ENCODE results near the gene THAP3.

Gene THAP3

GRCh38 chr1:6613361-6614018, 11.2 kb upstream of the THAP3 start, which contains the start of gene PHF13:
PHF13 (plus strand) TSS chr1:6613731; CDS start chr1:6614067, 336 bp downstream.
- DNase-seq: peak; percentile 99

- DNase-seq: peak; percentile 50
Observed at GRCh38 chr1:6614019-6614928, 10.4 kb upstream of the THAP3 start.

GRCh38 chr1:6614929-6615785, 9.5 kb upstream of the THAP3 start:
- DNase-seq: no peak

- no peak for DNase-seq
Observed at GRCh38 chr1:6619045-6619444, 5.6 kb upstream of the THAP3 start.

- DNase-seq: no peak
Observed at GRCh38 chr1:6621429-6622391, 3.0 kb upstream of the THAP3 start.

- no peak for DNase-seq
Observed at GRCh38 chr1:6622396-6623152, 2.1 kb upstream of the THAP3 start.

GRCh38 chr1:6623269-6623965, 1.3 kb upstream of the THAP3 start:
- DNase-seq: no peak

GRCh38 chr1:6625584-6626149, 999 bp downstream of the THAP3 start:
- no peak for DNase-seq

GRCh38 chr1:6627031-6627430, 2.4 kb downstream of the THAP3 start:
- no peak for DNase-seq

- no peak for DNase-seq
Observed at GRCh38 chr1:6627841-6628545, 3.3 kb downstream of the THAP3 start.

- no peak for DNase-seq
Observed at GRCh38 chr1:6628971-6629479, 4.4 kb downstream of the THAP3 start.

- DNase-seq: no peak
Observed at GRCh38 chr1:6630027-6630426, 5.4 kb downstream of the THAP3 start.

- no peak for DNase-seq
Observed at GRCh38 chr1:6631058-6631457, 6.4 kb downstream of the THAP3 start.

- DNase-seq: no peak
Observed at GRCh38 chr1:6632588-6633514, 8.2 kb downstream of the THAP3 start.

- peak; percentile 22 for DNase-seq
Observed at GRCh38 chr1:6634371-6635052, 9.8 kb downstream of the THAP3 start.

- DNase-seq: no peak
Observed at GRCh38 chr1:6635161-6635909, 10.7 kb downstream of the THAP3 start.
